HFF-Myc (cell line): ENCODE measurements around the gene TMEM51.

Experiments
- DNase-seq: peaks from one replicate; pipeline ENCODE4 v3.0.0-alpha.2; 2011; ENCODE audit warnings: low read depth; ENCODE audit errors: extremely low read depth
- H3K4me3 ChIP-seq: replicated peaks from 2 replicates; pipeline ENCODE4 v1.5.1; 2011; ENCODE audit warnings: low read depth, mild to moderate bottlenecking, control low read depth, low read length
- CTCF ChIP-seq: IDR thresholded peaks from 2 replicates; pipeline ENCODE4 v1.5.1; 2012; ENCODE audit warnings: mild to moderate bottlenecking, low read depth, low read length, control low read depth; ENCODE audit errors: missing control alignments

TMEM51 gene

GRCh38 chr1:15251857-15252835 is 98.6 kb downstream of the TMEM51 start:
- DNase-seq = no peak

GRCh38 chr1:15254559-15254958 is 101.0 kb downstream of the TMEM51 start:
- DNase-seq = no peak
- no peak for TF ChIP-seq CTCF

More at GRCh38 chr1:15251857-15252835, 98.6 kb downstream of the TMEM51 start:
- TF ChIP-seq CTCF = no peak
- no peak overlapping the region for H3K4me3 ChIP-seq

GRCh38 chr1:15255582-15256149 is 102.1 kb downstream of the TMEM51 start:
- no peak for DNase-seq
- no peak overlapping the region for H3K4me3 ChIP-seq
- TF ChIP-seq CTCF = no peak

More at GRCh38 chr1:15254559-15254958, 101.0 kb downstream of the TMEM51 start:
- H3K4me3 ChIP-seq = no peak overlapping the region

- no peak overlapping the region for H3K4me3 ChIP-seq
- no peak for DNase-seq
- TF ChIP-seq CTCF = no peak
These were observed 103.0 kb downstream of the TMEM51 start for GRCh38 chr1:15256584-15256983.

GRCh38 chr1:15257309-15257708 is 103.8 kb downstream of the TMEM51 start:
- TF ChIP-seq CTCF = no peak
- no peak for DNase-seq
- no peak overlapping the region for H3K4me3 ChIP-seq

- no peak for DNase-seq
- TF ChIP-seq CTCF = no peak
- no peak overlapping the region for H3K4me3 ChIP-seq
These were observed 105.5 kb downstream of the TMEM51 start for GRCh38 chr1:15258833-15259621.
